ENCODE results near the gene TRIM54.

TRIM54 gene

DNA sequence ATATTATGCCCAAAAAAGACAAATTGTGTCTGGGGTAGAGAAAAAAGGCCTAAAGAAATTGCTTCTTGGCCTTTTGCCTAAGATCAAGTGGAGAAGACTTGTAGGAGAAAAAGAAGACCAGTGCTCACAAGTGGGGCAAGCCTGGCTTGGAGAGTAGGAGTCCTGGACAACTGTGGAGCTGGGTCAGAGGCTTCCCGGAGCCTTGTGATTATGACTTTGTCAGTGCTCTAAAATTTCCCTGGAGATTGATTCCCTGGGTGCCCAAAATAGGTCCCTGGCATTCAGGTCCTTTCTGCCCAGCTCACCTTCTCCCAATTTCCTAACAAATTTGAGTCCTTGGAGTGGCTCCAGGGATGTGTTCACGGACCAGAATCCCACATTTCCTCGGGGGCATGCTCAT, 787 bp upstream of the TRIM54 start:
- DNase-seq (ENCODE audit: low read depth), result no peak
- no peak overlapping the region for H3K4me3 ChIP-seq (ENCODE audit: control insufficient read depth, low read depth, low read length)
- TF ChIP-seq, protein P1, sequence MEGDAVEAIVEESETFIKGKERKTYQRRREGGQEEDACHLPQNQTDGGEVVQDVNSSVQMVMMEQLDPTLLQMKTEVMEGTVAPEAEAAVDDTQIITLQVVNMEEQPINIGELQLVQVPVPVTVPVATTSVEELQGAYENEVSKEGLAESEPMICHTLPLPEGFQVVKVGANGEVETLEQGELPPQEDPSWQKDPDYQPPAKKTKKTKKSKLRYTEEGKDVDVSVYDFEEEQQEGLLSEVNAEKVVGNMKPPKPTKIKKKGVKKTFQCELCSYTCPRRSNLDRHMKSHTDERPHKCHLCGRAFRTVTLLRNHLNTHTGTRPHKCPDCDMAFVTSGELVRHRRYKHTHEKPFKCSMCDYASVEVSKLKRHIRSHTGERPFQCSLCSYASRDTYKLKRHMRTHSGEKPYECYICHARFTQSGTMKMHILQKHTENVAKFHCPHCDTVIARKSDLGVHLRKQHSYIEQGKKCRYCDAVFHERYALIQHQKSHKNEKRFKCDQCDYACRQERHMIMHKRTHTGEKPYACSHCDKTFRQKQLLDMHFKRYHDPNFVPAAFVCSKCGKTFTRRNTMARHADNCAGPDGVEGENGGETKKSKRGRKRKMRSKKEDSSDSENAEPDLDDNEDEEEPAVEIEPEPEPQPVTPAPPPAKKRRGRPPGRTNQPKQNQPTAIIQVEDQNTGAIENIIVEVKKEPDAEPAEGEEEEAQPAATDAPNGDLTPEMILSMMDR (IDR thresholded peaks at IDR 0.05; ENCODE audit: control insufficient read depth, insufficient read depth, low read depth, low read length, missing control alignments), result no peak

DNA sequence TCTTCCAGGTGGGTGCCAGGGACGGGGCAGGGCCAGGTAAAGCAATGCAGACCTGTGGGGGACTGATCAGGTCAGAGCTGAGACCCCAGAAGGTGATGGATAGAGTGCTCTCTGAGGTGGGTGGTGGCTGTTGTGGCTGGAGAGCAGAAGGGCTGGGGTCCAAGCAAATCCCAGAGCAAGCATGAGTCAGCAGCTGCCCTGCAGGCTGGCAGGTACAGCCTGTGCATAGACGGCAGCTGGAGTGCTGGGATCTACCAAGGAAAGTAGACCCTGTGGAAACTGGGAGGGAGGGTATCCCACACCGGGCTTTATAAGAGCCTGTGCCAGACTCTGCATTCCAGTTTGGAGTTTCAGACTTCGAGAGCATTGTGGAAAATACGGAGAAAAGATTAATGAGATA, 663 bp downstream of the TRIM54 start:
- DNase-seq (ENCODE audit: low read depth), result no peak
- TF ChIP-seq, protein P1 (IDR thresholded peaks at IDR 0.05; ENCODE audit: control insufficient read depth, insufficient read depth, low read depth, low read length, missing control alignments), result no peak
- H3K4me3 ChIP-seq (ENCODE audit: control insufficient read depth, low read depth, low read length), result no peak overlapping the region

DNA sequence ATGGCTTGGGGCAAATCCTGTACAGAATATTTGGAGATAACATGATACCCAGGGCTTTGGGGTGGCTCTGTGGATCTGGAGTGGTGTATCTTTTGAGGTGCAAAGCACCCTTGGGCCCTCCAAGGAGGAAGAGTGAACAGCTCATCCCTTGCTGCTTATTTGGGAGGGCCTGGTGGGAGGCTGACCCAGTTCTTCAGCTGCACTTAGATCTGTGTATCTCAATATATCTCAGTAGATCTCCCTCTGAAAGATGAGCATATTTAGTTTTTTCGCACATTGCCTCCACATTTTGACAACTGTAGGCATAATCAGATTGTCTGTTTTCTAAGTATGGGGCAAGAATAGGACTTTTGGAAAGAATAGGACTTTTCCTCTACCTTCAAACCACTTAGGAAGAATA, 2.8 kb downstream of the TRIM54 start:
- no peak for DNase-seq (ENCODE audit: low read depth)
- TF ChIP-seq, protein P1 (IDR thresholded peaks at IDR 0.05; ENCODE audit: control insufficient read depth, insufficient read depth, low read depth, low read length, missing control alignments), result no peak
- no peak overlapping the region for H3K4me3 ChIP-seq (ENCODE audit: control insufficient read depth, low read depth, low read length)

DNA sequence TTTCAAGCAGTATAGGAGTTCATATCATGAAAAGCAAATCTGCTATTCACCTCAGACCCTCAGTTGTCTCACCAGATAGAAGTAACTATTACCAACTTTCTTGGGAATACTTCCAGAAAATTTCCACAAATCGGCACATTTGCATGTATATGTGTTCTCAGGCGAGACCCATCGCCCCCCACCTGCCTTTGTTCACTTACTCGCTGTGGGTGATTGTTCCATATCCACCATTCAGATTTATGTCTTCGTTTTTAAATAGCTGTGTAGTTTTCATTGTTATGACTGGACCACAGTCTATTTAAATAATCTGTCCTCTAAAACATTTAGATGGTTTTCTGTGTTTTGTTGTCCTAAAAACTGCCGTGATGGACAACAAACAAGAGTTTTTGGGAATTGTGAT, 3.3 kb downstream of the TRIM54 start:
- TF ChIP-seq, protein P1 (IDR thresholded peaks at IDR 0.05; ENCODE audit: control insufficient read depth, insufficient read depth, low read depth, low read length, missing control alignments), result no peak
- no peak overlapping the region for H3K4me3 ChIP-seq (ENCODE audit: control insufficient read depth, low read depth, low read length)
- DNase-seq (ENCODE audit: low read depth), result no peak

DNA sequence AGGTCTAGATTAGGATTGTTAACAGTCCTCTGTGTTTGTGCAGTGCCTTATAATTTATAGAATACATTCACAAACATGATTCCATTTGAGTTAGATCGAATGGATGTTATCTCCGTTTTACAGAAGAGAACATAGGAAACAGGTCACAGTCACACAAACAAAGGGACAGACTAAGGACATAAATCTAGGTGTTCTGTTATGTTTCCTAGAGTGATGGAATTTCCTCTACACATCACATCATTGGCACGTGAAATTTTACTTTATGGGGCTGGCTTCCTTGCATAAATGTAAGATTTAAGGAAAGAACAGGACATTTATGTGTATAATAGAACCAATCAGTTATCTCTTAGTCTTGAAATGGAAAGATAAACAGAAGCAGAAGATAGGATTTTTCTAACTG, 6.4 kb downstream of the TRIM54 start:
- TF ChIP-seq, protein P1 (IDR thresholded peaks at IDR 0.05; ENCODE audit: control insufficient read depth, insufficient read depth, low read depth, low read length, missing control alignments), result no peak
- no peak overlapping the region for H3K4me3 ChIP-seq (ENCODE audit: control insufficient read depth, low read depth, low read length)
- DNase-seq (ENCODE audit: low read depth), result no peak

DNA sequence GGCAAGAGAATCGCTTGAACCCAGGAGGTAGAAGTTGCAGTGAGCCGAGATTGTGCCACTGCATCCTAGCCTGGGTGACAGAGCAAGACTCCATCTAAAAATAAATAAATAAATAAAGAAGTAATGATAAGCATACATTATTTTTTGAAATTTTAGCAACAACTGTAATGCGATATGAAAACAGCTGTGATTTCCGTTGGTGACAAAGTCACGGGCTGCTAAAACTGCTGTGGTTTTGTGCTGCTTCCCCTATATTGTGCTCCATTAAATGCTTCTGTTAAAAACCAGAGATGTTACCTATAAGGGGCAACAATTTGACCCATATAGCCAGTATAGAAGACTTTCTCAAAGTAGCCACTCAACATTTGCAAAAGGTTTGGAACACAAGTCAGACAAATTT, 8.3 kb downstream of the TRIM54 start:
- TF ChIP-seq, protein P1 (IDR thresholded peaks at IDR 0.05; ENCODE audit: control insufficient read depth, insufficient read depth, low read depth, low read length, missing control alignments), result no peak
- no peak overlapping the region for H3K4me3 ChIP-seq (ENCODE audit: control insufficient read depth, low read depth, low read length)
- no peak for DNase-seq (ENCODE audit: low read depth)

DNA sequence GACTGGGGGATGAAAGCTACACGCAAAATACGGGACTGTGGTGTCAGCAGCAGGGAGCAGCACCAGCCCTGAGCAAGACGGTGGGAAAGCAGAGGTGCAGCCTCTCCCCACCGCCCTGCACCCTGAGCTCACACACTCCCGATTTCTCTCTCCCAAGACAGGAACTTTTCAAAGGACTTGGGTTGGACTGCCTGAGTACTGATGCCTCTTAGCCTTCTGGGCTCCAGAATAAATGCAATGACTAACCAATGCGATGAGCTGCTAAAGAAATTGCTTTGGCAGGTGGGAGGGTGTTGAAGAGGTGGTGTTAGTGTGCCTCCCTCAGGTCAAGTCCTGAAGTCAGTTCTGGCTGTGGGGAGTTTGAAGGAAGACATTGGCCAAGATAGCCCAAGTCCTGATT, 9.6 kb downstream of the TRIM54 start:
- TF ChIP-seq, protein P1 (IDR thresholded peaks at IDR 0.05; ENCODE audit: control insufficient read depth, insufficient read depth, low read depth, low read length, missing control alignments), result no peak
- no peak for DNase-seq (ENCODE audit: low read depth)
- H3K4me3 ChIP-seq (ENCODE audit: control insufficient read depth, low read depth, low read length), result no peak overlapping the region
